Hindlimb muscle (tissue), 1 donor: ENCODE results near the gene TNKS2. TPM values are rescaled to one million over a fixed set of nuclear protein-coding genes. Genes with fewer than 3 reads are reported as not detected.
"Not testable (repeated sequence)": the region's sequence is repeated elsewhere in the genome, so short reads cannot be mapped to it uniquely, and the experiment has no call there.

Experiments used
- DNase-seq: peaks from one replicate; pipeline ENCODE4 v3.0.0-alpha.2; 2013
- polyA plus RNA-seq: library from polyadenylated mRNA; unstranded; fragments of 120-200 nt; gene quantifications from one replicate; pipeline ENCODE4 v1.2.1, GENCODE V29; 2013; ENCODE audit not compliant: insufficient read length

Gene TNKS2
- polyA plus RNA-seq, 1 donor, result 36.0 TPM

DNA sequence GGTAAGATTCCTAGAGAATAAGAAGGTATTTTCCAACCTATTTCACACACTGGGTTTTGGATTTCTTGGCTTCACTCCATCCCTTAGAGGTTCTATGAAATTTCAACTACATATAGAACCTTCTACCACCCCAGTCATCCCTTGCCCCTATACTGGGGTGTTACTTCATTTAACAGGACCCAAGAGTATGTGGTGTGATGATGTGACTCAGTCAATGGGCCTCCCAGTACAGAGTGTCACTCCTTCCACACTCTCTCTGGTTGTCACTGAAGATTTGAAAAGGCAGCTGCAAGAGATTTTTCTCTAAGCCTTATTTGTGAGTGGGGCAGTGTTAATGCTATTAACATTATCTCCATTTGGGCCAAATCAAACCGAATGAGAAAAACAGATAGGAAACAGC is 77.6 kb downstream of the TNKS2 start:
- DNase-seq, result no peak

DNA sequence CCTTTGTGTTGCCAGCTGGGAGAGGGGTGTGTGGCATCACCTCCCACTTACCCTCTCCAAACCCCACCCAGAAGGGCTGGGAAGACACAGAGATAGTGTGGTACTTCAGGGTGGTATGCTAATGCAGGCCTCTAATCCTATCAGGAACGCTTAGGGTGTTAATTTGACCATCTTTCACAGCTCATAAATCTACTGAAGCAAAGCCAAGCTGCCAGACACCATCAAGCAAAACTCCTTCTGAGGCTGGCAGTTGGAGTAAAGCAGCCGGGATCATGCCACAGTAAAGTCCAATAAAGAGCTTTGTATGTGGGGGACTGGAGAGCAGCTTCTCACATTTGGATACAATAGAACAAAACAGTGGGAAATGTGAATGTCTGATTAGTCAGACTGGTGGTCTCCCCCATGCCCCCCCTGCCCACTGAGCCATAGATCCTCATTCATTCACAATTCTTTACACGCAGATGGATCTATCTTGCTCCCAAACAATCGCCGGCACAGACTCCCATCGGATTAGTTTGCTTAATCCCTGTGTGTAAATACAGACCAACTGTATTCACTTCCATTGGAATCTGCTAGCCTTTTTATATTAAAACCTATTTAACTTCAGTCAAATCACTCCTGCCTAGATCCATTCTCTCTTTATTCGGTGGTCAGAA is 81.4 kb downstream of the TNKS2 start:
- no peak for DNase-seq

GRCh38 chr10:91880310-91880709 is 82.1 kb downstream of the TNKS2 start:
- DNase-seq, result no peak

- DNase-seq, result peak; percentile 58
Observed at GRCh38 chr10:91883549-91884444, 85.6 kb downstream of the TNKS2 start.

GRCh38 chr10:91884536-91884935 is 86.3 kb downstream of the TNKS2 start:
- DNase-seq, result no peak

DNA sequence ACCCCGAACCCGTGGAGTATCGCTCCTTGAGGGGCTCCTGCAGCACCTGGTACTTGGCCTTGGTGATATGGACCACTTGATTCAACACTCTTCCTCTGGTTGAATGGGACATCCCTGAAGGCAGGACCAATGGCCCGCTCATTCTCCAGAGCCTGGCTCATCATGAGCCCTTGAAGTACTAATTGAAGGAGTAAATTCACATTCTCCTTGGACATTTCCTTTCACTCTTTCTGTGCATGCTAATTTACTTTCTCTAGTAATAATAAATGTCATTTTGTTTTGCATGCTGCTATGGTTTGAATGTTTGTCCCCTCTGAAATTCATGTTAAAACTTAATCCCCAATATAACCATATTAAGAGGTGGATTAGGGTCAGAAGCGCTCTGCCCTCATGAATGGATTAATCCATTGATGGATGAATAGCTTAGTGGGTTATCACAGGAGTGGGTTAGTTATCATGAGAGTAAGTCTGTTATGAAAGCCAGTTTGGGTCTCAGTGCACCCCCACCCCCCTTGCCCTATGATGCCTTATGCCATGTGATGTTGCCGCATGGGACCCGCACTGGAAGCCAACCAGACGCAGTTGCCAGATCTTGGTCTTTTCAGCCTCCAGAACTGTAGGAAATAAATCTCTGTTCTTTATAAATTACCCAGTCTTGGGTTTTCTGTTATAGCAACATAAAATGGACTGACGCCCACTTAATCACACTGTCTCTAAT is 87.3 kb downstream of the TNKS2 start:
- DNase-seq, result no peak

DNA sequence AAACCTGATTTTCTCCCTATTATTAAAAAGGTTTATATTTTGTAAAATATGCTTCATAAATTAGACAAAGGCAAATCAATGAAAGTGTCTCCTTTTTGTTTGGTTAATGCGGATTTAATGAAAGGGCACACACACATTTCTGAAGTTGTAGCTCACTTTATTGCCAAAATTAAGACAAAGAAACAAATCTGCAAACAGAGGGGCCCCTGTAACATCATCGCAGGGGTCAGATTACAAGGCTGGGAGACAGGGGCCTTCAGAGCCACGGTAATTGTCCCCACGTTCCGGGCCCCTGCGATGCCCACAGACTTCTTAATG is 88.7 kb downstream of the TNKS2 start:
- no peak for DNase-seq

DNA sequence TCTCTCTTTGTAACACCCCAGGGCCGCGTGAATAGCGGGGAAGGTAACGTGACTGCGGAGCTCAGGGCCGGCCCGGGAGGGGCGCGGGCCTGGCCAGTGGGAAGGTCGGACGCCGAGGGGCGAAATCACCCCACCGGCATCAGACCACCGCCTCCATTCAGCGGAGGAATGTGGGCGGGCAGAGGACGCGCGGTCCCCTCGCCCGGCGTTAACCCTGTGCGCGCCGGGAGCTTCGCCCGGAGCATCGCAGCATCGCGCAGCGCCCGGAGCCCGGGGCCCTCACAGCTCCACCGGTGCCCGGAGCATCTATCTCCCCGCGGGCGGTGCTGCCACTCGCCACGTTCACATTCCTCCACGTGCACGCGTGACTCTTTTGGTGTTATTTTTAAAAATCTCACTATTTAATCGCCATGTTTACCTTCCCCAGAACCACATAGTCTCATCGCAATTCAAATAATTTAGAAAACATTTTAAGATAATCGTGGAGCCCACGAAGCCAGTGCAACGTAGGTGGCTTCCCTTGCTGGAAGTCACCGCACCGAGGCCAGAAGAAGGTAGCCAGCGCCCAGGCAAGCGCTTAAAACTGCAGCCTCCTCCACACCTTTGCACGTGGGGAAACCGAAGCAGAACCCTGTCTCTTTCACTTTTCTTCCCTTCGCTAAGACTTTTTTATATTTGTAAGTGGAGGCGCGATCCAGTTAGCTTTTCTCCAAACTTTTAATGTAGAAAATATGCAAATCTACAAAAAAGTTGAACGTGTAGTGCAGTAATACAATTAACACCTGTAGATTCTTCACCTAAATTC is 89.2 kb downstream of the TNKS2 start:
- DNase-seq, result peak; percentile 29

- no peak for DNase-seq
Observed at GRCh38 chr10:91891125-91892001, 93.1 kb downstream of the TNKS2 start.

DNA sequence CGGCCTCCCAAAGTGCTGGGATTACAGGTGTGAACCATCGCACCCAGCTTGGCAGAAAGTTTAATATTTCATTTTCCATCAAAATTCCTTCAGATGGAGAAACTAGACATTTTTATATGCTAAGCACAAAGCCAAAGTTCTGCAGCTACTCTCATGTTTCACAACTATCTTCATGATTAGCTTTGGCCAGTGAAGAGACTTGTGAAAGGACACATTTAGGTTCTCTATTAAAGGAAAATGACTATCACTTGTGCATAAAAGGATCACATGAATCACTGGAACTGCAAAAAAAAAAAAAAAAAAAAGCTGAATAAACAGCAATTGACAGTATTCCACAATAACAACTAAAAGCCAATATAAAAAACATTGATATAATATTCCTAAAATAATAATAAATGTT is 94.8 kb downstream of the TNKS2 start:
- DNase-seq, result no peak

DNA sequence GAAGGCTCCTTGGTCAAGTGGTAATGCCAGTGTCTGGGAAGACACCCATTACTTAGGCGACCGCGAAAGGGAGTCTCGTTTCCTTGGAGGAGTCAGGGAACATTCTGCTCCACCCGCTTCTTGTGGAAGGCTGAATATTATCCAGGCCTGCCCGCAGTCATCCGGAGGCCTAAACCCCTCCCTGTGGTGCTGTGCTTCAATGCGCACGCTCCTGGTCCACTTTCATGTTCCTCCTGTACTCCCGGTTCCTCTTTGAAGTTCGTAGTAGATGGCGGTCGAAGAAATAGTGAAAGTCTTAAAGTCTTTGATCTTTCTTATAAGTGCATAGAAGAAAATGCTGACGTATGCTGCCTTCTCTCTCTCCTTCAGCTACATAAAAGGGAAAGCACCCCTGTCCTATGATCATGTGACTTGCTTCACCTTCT is 96.0 kb downstream of the TNKS2 start:
- not testable (repeated sequence) for DNase-seq

GRCh38 chr10:91896212-91896756 is 98.1 kb downstream of the TNKS2 start:
- no peak for DNase-seq

DNA sequence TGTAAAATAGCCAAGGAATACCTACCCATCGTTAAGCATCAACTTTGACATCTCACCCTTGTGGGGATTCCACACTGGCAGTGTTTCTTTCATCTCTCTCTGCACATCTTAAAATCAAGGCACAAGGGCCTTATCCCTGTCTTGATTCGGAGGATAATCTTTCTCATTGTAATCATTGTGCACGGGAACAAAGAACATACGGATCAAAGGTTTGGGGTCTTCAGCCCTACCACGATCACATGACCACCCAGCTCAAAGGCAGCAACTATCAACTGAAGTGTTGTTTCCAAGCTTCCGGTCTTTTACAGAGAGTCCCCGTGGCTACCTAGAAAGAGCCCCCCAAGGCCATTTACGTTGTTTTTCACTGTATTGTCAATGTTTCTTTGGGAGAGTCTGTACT is 99.2 kb downstream of the TNKS2 start:
- DNase-seq, result no peak

DNA sequence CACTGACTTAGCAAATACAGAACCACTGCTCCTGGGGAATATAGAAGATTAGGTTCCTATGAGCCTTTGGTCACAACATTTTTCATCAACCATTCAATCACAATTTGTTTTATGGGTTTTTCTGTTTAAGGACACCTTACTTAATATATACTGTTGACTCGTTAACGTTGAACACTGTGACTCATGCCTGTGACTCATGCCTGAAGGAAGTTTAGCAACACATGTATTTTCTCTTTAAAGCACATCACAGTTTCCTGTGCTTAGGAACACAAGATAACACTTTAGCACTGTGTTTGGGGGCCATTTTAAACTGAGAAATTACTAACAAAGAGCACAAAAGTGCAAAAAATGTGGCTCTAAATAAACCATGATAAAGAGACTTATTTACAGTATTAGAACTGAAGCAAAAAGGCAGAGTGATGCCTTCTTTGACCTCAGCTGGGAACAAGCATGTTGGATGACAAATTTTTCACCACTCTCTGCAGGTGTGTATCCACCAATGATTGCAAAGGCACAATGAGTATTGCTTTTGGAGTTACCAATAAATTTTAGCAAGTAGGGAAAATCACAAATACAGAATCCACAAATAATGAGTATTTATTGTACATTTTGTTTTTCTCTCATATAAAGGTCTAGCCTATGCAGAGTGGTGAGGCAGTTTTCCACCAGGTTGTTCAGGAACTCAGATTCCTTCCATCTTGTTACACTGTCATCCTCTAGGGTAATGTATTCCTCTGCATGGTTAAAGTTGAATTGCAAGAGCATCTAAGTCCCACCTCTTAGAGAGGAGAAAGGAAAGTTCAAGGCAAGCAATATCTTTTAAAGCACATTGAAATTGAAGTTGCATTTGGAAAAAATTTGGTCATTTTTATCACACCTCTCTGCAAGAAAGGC is 103.8 kb downstream of the TNKS2 start:
- no peak for DNase-seq

DNA sequence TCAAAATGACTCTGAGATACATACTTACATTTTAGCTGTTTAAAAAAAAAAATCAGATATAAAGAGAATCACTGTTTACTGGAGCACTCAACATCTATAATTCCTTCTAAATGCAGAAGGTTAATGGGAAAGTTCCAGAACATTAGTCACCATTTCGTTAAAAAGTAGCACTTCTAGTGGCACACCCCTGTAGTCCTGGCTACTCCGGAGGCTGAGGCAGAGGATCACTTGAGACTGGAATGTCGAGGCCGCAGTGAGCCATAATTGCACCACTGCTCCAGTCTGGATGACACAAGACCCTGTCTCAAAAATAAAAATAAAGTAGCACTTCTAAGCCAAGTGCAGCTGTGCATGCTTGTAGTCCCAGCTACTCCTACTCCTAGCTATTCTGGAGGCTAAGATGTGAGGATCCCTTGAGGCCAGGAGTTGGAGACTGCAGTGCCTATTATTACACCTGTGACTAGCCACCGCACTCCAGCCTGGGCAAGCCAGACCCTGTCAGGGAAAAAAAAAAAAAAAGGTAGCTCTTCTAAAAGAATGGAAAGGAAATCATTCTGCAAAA is 108.9 kb downstream of the TNKS2 start:
- DNase-seq, result no peak

- DNase-seq, result no peak
Observed at GRCh38 chr10:91907914-91908336, 109.7 kb downstream of the TNKS2 start.

GRCh38 chr10:91908337-91909116 is 110.3 kb downstream of the TNKS2 start:
- peak; percentile 89 for DNase-seq

DNA sequence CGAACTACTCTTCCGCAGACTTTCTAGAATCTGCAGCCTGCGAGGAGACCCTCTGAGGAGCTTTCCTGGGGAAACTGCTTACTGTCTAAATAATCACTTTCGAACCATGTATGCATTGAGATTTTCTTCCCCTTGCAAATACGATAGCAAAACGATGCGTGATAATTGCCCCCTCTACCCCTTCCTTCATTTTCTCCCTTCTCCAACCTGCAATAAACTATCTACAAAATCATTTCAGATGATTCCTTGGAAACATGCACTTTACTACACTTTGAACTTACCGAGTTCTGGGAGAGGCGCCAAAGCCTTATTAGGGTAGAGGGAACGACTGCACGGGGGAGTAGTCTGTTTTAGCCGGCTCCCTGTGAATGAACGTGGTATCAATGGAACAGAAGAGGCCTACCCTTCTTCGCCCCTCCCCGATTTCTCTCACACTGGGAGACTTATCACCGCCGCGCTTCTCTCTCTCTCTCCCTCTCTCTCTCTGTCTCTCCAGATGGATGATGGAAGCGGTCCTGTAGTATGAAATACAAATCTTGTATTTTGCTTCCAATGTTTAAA is 111.0 kb downstream of the TNKS2 start, which contains the start of gene FGFBP3:
Gene FGFBP3, minus strand, starts transcription at position 370 of the 561 bp plus-strand sequence. CDS start 517 bp downstream, outside the sequence.
- peak; percentile 62 for DNase-seq
